ENCODE results near the gene ACSL4.
"Not testable (repeated sequence)": the region's sequence is repeated elsewhere in the genome, so short reads cannot be mapped to it uniquely, and the experiment has no call there.

The ACSL4 gene

GRCh38 chrX:109667986-109668385, 65.1 kb downstream of the ACSL4 start:
- no peak for DNase-seq (ENCODE audit: low read depth)

- DNase-seq (ENCODE audit: low read depth): no peak
Observed at GRCh38 chrX:109660435-109661143, 72.5 kb downstream of the ACSL4 start.

- no peak for DNase-seq (ENCODE audit: low read depth)
Observed at GRCh38 chrX:109658391-109658790, 74.7 kb downstream of the ACSL4 start.

- not testable (repeated sequence) for DNase-seq (ENCODE audit: low read depth)
Observed at GRCh38 chrX:109657364-109657763, 75.7 kb downstream of the ACSL4 start.

GRCh38 chrX:109656774-109657173, 76.3 kb downstream of the ACSL4 start:
- DNase-seq (ENCODE audit: low read depth): no peak

- DNase-seq (ENCODE audit: low read depth): no peak
Observed at GRCh38 chrX:109655502-109656201, 77.4 kb downstream of the ACSL4 start.

GRCh38 chrX:109654516-109655109, 78.4 kb downstream of the ACSL4 start:
- DNase-seq (ENCODE audit: low read depth): no peak

GRCh38 chrX:109644671-109645070, 88.4 kb downstream of the ACSL4 start:
- DNase-seq (ENCODE audit: low read depth): not testable (repeated sequence)

- no peak for DNase-seq (ENCODE audit: low read depth)
Observed at GRCh38 chrX:109643687-109644086, 89.4 kb downstream of the ACSL4 start.

- no peak for DNase-seq (ENCODE audit: low read depth)
Observed at GRCh38 chrX:109638158-109638557, 94.9 kb downstream of the ACSL4 start.

GRCh38 chrX:109637477-109637876, 95.6 kb downstream of the ACSL4 start:
- DNase-seq (ENCODE audit: low read depth): not testable (repeated sequence)

GRCh38 chrX:109635146-109635545, 97.9 kb downstream of the ACSL4 start:
- peak; percentile 2 for DNase-seq (ENCODE audit: low read depth)

GRCh38 chrX:109632906-109633504, 100.1 kb downstream of the ACSL4 start:
- DNase-seq (ENCODE audit: low read depth): no peak

- DNase-seq (ENCODE audit: low read depth): no peak
Observed at GRCh38 chrX:109629310-109629709, 103.7 kb downstream of the ACSL4 start.

GRCh38 chrX:109626637-109627036, 106.4 kb downstream of the ACSL4 start:
- DNase-seq (ENCODE audit: low read depth): no peak

- no peak for DNase-seq (ENCODE audit: low read depth)
Observed at GRCh38 chrX:109624641-109625616, 108.1 kb downstream of the ACSL4 start, which contains the start of gene KCNE5. Gene KCNE5, minus strand, starts transcription at chrX:109625172. Its CDS starts 152 bp downstream, at chrX:109625020.

GRCh38 chrX:109623997-109624396, 109.1 kb downstream of the ACSL4 start:
- DNase-seq (ENCODE audit: low read depth): no peak

- no peak for DNase-seq (ENCODE audit: low read depth)
Observed at GRCh38 chrX:109622270-109622669, 110.8 kb downstream of the ACSL4 start.

GRCh38 chrX:109619771-109620170, 113.3 kb downstream of the ACSL4 start:
- DNase-seq (ENCODE audit: low read depth): no peak

GRCh38 chrX:109614951-109615350, 118.1 kb downstream of the ACSL4 start:
- no peak for DNase-seq (ENCODE audit: low read depth)

- no peak for DNase-seq (ENCODE audit: low read depth)
Observed at GRCh38 chrX:109601486-109601885, 131.6 kb downstream of the ACSL4 start.
